ENCODE data around the gene ATG4B.

DNA sequence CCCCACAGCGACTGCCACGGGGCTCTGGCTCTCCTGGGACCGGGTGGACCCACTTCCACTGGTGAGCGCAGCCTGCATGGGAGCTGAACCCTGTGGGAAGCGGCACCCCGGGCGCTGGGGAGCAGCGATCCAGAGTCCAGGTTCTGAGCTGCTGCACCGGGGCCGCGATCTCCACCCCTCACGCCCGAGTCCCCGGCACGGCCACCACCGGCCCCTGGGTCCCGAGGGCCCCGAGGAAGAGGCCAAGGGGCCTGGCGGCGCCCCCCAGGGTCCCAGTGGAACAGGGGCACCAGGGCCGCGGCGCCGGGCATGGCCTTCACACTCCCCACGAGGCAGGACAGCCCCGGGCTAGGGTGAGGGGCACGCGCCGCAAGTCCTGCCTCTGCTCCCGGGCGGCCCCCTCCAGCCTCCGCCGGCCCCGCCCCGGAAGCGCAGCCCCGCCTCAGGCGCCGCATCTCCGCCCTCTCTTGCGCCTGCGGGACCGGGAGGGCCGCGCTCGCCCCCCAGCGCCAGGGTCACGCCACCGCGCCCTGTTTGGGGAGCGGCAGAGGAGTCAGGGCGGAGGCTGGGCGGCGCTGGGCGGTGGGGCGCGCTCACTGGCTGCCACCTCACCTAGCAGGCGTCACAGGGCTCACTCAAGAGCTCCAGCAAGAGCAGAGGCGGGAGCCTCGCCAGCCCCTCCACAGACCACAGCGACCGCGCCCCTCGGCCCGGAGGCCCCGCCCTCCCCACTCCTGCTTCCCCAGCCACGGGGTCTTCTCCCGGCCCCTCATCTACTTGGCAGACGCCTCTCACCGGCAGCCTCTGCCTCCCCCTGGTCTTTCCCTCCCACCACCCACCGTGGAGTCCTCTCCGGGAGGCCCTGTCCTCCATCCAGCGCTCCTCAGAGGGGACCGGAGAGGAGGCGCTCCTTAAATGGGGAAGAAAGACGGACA is 27.4 kb upstream of the ATG4B start:
- TF ChIP-seq GATA3 (IDR thresholded peaks at IDR 0.05; ENCODE audit: low read depth, low read length) (no peak), GATA2 (IDR thresholded peaks at IDR 0.05; ENCODE audit: low read depth, low read length) (no peak)

Data from SH-SY5Y (cell line).